ENCODE results near the gene MAPK4. TPM values are rescaled to one million over a fixed set of nuclear protein-coding genes. Genes with fewer than 3 reads are reported as not detected.

Gene MAPK4
- total RNA-seq, 1 experiment from 2014 or later = 4.2 TPM

GRCh38 chr18:50620319-50620718, 60.4 kb downstream of the MAPK4 start (continued):
- TF ChIP-seq, protein P1, sequence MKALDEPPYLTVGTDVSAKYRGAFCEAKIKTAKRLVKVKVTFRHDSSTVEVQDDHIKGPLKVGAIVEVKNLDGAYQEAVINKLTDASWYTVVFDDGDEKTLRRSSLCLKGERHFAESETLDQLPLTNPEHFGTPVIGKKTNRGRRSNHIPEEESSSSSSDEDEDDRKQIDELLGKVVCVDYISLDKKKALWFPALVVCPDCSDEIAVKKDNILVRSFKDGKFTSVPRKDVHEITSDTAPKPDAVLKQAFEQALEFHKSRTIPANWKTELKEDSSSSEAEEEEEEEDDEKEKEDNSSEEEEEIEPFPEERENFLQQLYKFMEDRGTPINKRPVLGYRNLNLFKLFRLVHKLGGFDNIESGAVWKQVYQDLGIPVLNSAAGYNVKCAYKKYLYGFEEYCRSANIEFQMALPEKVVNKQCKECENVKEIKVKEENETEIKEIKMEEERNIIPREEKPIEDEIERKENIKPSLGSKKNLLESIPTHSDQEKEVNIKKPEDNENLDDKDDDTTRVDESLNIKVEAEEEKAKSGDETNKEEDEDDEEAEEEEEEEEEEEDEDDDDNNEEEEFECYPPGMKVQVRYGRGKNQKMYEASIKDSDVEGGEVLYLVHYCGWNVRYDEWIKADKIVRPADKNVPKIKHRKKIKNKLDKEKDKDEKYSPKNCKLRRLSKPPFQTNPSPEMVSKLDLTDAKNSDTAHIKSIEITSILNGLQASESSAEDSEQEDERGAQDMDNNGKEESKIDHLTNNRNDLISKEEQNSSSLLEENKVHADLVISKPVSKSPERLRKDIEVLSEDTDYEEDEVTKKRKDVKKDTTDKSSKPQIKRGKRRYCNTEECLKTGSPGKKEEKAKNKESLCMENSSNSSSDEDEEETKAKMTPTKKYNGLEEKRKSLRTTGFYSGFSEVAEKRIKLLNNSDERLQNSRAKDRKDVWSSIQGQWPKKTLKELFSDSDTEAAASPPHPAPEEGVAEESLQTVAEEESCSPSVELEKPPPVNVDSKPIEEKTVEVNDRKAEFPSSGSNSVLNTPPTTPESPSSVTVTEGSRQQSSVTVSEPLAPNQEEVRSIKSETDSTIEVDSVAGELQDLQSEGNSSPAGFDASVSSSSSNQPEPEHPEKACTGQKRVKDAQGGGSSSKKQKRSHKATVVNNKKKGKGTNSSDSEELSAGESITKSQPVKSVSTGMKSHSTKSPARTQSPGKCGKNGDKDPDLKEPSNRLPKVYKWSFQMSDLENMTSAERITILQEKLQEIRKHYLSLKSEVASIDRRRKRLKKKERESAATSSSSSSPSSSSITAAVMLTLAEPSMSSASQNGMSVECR (CRISPR knock-in tag; IDR thresholded peaks at IDR 0.05; ENCODE audit: borderline replicate concordance) = no peak
- TF ChIP-seq CREM (CRISPR knock-in tag; IDR thresholded peaks at IDR 0.05) = no peak
- TF ChIP-seq ZNF232 (CRISPR knock-in tag; IDR thresholded peaks at IDR 0.05) = no peak
- no peak for TF ChIP-seq IRF1 (CRISPR knock-in tag; IDR thresholded peaks at IDR 0.05)

DNA sequence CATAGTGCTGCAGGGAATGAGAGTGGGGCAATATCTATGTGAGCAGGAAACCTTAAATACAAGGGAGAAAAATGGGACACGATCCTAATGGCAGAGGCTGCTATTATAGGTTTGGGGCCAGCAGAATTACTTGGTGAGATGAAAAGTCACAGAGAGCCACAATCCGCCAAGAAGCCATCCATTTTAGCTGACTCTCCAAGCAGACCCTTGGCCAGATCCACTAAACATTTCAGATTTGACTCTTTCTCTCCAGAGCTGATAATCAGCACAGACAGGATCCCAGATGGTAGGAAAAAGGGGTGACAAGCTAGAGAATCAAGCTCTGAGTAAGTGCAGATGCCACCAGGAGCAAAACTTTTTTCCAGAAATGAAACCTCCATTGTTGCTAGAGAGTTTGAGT, 61.5 kb downstream of the MAPK4 start:
- Mint-ChIP-seq H3K4me3 (no peak overlapping the region), H3K36me3 (no peaks in the 10 kb centered on the region), H3K27me3 (ENCODE audit: low read depth) (no peaks in the 10 kb centered on the region), H3K27ac (no peak overlapping the region), H3K9me3 (peaks cover 8% of the 10 kb centered on the region; the same call in 1 of the 2 replicates), H3K4me1 (no peaks in the 10 kb centered on the region)
- ChIA-PET CTCF (no interaction called here), POLR2A (no interaction called here)
- DNase-seq (ENCODE audit: low spot score) (no peak), ATAC-seq (no peak)
- no peak for TF ChIP-seq ATF2 (CRISPR knock-in tag; IDR thresholded peaks at IDR 0.05; ENCODE audit: borderline replicate concordance, low read depth)
- no peak for TF ChIP-seq RORB (CRISPR knock-in tag; IDR thresholded peaks at IDR 0.05)
- TF ChIP-seq, protein P2, sequence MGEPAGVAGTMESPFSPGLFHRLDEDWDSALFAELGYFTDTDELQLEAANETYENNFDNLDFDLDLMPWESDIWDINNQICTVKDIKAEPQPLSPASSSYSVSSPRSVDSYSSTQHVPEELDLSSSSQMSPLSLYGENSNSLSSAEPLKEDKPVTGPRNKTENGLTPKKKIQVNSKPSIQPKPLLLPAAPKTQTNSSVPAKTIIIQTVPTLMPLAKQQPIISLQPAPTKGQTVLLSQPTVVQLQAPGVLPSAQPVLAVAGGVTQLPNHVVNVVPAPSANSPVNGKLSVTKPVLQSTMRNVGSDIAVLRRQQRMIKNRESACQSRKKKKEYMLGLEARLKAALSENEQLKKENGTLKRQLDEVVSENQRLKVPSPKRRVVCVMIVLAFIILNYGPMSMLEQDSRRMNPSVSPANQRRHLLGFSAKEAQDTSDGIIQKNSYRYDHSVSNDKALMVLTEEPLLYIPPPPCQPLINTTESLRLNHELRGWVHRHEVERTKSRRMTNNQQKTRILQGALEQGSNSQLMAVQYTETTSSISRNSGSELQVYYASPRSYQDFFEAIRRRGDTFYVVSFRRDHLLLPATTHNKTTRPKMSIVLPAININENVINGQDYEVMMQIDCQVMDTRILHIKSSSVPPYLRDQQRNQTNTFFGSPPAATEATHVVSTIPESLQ (CRISPR knock-in tag; IDR thresholded peaks at IDR 0.05) = no peak
- TF ChIP-seq, protein P3, sequence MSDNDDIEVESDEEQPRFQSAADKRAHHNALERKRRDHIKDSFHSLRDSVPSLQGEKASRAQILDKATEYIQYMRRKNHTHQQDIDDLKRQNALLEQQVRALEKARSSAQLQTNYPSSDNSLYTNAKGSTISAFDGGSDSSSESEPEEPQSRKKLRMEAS (CRISPR knock-in tag; IDR thresholded peaks at IDR 0.05) = no peak
- TF ChIP-seq EMX1 (CRISPR knock-in tag; IDR thresholded peaks at IDR 0.05) = no peak
- TF ChIP-seq KAT7 (CRISPR knock-in tag; IDR thresholded peaks at IDR 0.05; ENCODE audit: borderline replicate concordance) = no peak
- no peak for TF ChIP-seq ZNF425 (CRISPR knock-in tag; conservative IDR thresholded peaks at IDR 0.05)
- TF ChIP-seq, protein P4, sequence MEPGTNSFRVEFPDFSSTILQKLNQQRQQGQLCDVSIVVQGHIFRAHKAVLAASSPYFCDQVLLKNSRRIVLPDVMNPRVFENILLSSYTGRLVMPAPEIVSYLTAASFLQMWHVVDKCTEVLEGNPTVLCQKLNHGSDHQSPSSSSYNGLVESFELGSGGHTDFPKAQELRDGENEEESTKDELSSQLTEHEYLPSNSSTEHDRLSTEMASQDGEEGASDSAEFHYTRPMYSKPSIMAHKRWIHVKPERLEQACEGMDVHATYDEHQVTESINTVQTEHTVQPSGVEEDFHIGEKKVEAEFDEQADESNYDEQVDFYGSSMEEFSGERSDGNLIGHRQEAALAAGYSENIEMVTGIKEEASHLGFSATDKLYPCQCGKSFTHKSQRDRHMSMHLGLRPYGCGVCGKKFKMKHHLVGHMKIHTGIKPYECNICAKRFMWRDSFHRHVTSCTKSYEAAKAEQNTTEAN (CRISPR knock-in tag; IDR thresholded peaks at IDR 0.05) = no peak
- no peak for TF ChIP-seq ERG (CRISPR knock-in tag; IDR thresholded peaks at IDR 0.05)
- TF ChIP-seq, protein P5, sequence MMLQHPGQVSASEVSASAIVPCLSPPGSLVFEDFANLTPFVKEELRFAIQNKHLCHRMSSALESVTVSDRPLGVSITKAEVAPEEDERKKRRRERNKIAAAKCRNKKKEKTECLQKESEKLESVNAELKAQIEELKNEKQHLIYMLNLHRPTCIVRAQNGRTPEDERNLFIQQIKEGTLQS (CRISPR knock-in tag; conservative IDR thresholded peaks at IDR 0.05) = no peak
- TF ChIP-seq HMGXB4 (CRISPR knock-in tag; IDR thresholded peaks at IDR 0.05) = no peak
- TF ChIP-seq NR3C1 (CRISPR knock-in tag; conservative IDR thresholded peaks at IDR 0.05; ENCODE audit: low read depth) = no peak
